NCI-H146 treated with DMSO at 0.1 percent for 48 hours (cell line): Measurements from ENCODE around the gene DHRS3.
A peak's percentile ranks its signal among the peaks of the same experiment; 100 is the strongest.
"Not testable (repeated sequence)": the region's sequence is repeated elsewhere in the genome, so short reads cannot be mapped to it uniquely, and the experiment has no call there.

Experiments
- DNase-seq: peaks from one replicate; lab custom pipeline; 2025; ENCODE audit not compliant: unreplicated experiment; lab: John Stamatoyannopoulos, UW

The DHRS3 gene

GRCh38 chr1:12617901-12618660, at the start of gene DHRS3:
TSS of gene DHRS3 (minus strand) at chr1:12618210. CDS start at chr1:12617348, 862 bp downstream.
- DNase-seq = peak; percentile 2

GRCh38 chr1:12666141-12666735, 48.2 kb upstream of the DHRS3 start:
- DNase-seq = no peak

GRCh38 chr1:12665511-12665910, 47.5 kb upstream of the DHRS3 start:
- no peak for DNase-seq

GRCh38 chr1:12662556-12662955, 44.5 kb upstream of the DHRS3 start:
- no peak for DNase-seq

GRCh38 chr1:12661606-12662219, 43.7 kb upstream of the DHRS3 start:
- DNase-seq = no peak

GRCh38 chr1:12658531-12659453, 40.8 kb upstream of the DHRS3 start:
- peak; percentile 61 for DNase-seq

GRCh38 chr1:12657885-12658512, 40.0 kb upstream of the DHRS3 start:
- DNase-seq = not testable (repeated sequence)

- DNase-seq = no peak
These were observed 39.3 kb upstream of the DHRS3 start for GRCh38 chr1:12657060-12657884.

GRCh38 chr1:12656575-12656974, 38.6 kb upstream of the DHRS3 start:
- DNase-seq = no peak

- no peak for DNase-seq
These were observed 36.6 kb upstream of the DHRS3 start for GRCh38 chr1:12654657-12655056.

- DNase-seq = no peak
These were observed 36.1 kb upstream of the DHRS3 start for GRCh38 chr1:12654004-12654567.

- DNase-seq = no peak
These were observed 32.0 kb upstream of the DHRS3 start for GRCh38 chr1:12649971-12650421.

- no peak for DNase-seq
These were observed 30.7 kb upstream of the DHRS3 start for GRCh38 chr1:12648741-12649140.

GRCh38 chr1:12645401-12645800, 27.4 kb upstream of the DHRS3 start:
- not testable (repeated sequence) for DNase-seq

- no peak for DNase-seq
These were observed 26.8 kb upstream of the DHRS3 start for GRCh38 chr1:12644829-12645228.

- DNase-seq = no peak
These were observed 26.2 kb upstream of the DHRS3 start for GRCh38 chr1:12644237-12644636.

- DNase-seq = no peak
These were observed 25.8 kb upstream of the DHRS3 start, which contains the start of gene AADACL4 for GRCh38 chr1:12643785-12644184. TSS of gene AADACL4 (plus strand) at chr1:12644085. CDS start at chr1:12644547, 462 bp downstream.

GRCh38 chr1:12643079-12643478, 25.1 kb upstream of the DHRS3 start:
- DNase-seq = no peak

- DNase-seq = no peak
These were observed 22.9 kb upstream of the DHRS3 start for GRCh38 chr1:12640958-12641272.
